GM11168 (cell line): ENCODE data around the gene ABHD17B.

Experiments used
- in situ Hi-C: fragments of 300-500 bp; cut with MboI; formaldehyde crosslinking; loops from one replicate; pipeline ENCODE4 v1.12.0; 2022; ENCODE audit warnings: low sequenced_read_pairs; ENCODE audit not compliant: unreplicated experiment

ABHD17B gene

DNA sequence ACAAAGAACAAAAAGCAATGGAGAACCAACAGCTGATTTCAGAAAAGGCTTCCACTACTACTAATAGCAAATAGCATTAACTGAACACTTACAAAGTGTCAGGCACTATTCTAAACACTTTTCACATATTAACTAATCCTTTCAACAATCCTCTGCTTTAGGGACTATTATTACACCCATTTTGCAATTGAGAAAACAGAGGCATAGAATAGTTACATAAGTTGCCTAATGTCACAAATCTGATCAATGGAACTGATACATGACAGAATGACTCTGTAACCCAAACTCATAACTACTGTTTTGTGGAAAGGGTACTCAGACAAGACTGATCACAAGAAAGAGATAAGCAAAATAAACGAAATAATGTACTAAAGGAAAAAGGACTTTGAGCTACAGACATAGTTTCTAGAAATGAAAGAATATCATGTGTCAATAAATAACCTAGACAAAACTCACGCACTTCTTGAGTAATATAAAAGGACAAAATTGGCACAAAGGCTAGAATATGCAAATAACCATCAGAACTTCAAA is 31.3 kb downstream of the ABHD17B start:
- in situ Hi-C loops, result no loop called here

DNA sequence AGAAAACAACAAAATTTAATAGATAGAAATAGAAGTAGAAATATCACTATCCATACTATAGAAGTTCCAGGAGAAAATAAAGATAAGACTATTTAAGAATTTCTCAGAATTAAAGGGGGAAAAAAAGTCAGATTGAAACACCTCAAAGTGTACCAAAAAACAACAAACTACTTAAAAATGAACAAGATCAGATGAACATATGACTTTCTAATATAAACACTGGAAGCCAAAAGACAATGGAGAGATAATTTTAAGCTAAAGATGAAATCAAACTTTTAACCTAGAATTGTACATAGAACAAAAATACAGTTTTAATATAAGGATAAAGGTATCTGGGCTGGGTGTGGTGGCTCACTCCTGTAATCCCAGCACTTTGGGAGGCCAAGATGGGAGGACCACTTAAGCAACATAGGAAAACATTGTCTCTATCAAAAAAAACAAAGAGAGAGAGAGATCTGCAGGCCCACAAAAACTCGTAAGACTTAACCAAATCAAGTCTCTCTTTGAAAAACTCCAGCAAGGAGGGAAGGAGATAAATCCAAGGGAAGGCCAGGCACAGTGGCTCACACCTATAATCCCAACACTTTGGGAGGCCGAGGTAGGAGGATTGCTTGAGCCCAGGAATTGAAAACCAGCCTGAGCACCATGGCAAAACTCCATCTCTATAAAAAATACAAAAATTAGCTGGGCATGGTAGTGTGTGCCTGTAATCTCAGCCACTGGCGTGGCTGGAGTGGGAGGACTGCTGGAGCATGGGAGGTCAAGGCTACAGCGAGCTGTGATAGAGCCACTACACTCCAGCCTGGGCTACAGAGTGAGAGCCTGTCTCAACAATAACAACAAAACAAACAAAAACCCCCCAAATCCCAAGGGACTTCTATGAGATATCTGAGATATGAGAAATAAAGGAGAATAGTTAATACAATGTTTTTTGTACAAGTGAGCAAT is 32.4 kb downstream of the ABHD17B start:
- in situ Hi-C loops, result no loop called here

DNA sequence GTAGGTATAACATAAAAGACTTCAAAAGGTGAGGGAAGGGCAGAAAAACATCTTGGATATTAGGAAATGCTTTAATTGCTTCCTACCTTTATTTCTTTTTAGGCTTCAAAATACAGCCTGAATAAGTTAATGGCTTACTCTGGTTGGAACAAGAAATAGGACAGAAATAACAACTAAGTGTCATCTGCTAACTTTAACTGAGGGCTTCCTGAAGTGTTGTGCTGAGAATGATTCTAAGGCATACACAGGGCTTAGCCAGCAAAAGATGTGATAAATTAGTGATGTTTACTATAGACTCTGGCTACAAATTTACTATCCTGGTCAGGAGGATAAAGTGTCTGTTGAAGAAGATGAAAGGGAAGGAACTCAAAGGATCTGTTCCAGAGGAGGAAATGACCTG is 34.2 kb downstream of the ABHD17B start:
- in situ Hi-C loops, result no loop called here

DNA sequence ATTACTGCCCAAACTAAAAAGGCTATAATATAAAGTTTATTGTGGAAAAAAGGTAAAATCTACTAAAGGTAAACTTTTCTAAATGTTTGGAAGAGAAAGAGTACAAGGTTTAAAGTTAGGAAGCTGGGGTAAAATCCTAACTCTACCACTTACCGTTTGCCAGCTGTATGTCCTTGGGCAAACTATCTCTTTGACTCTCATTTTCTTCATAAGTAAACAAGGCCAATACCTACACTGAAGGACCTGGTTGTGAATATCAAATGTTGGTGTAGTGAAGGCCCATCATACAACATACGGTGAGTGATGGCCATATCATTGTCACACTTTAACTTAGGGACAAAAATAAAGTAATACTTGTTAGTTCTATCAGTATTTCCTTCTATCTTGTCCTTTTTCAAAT is 34.9 kb downstream of the ABHD17B start:
- in situ Hi-C loops, result no loop called here

DNA sequence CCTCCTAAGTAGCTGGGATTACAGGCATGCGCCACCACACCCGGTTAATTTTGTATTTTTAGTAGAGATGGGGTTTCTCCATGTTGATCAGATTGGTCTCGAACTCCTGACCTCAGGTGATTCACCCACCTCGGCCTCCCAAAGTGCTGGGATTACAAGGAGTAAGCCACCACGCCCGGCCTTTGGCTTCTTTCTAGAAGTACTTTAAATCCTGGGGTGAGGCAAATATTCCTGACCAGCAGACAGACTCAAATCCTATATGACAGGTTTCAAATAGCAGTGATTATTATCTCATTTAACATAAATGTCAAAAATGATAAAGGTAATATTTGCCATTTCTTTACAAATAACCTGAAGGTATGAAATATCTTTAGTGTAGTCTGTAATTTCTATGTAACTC is 35.6 kb downstream of the ABHD17B start:
- in situ Hi-C loops, result no loop called here

DNA sequence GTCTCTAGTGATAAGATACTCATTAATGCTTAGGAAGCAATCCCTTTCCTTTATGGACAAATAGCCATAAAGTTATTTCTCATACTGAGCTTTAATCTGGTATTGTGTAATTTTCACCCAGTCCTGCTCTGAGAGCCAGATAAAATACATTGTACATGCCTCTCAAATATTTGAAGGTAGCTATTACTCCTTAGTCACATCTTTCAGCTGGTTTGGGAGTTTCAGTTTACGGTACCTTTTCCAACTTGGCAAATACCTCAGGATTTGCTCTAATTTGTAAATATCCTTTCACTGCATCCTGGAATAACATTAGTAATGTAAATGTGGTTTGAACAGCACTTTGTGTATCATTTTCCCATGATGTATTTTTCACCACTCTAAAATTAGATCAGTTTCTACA is 47.4 kb downstream of the ABHD17B start:
- in situ Hi-C loops, result no loop called here

DNA sequence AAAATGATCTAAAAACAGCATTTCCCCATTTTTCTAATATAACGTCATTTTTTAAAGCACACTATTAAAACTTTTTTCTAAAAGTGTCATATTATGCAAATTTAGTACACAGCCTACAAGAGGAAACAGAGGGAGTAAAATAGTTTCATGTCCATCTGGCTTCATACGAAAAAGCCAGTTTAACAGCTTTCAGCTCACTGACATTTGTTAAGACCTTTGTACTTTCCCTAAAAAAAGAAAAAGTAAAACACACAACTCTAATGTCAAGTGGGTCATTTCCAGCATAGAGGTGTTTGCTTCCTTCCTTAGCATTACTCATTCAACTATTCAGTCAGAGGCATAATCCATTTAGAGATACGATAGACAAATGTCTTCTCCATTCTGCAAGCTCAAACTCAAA is 49.4 kb downstream of the ABHD17B start:
- in situ Hi-C loops, result no loop called here

DNA sequence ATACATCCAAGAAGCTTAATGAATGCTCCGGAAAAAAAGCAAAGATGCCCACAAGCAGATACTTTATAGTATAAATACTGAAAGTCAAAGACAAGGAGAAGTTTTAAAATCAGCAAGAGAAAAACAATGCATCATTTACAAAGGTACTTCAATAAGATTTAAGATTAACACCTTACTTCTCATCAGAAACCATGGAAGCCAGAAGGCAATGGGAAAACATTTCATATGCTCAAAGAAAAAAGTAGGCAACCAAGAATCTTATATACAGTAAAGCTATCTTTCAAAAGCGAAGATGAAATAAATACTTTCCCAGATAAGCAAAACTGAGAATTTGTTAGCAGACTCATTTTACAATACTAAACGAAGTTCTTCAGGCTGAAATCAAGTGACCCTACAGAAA is 51.1 kb downstream of the ABHD17B start:
- in situ Hi-C loops, result no loop called here

DNA sequence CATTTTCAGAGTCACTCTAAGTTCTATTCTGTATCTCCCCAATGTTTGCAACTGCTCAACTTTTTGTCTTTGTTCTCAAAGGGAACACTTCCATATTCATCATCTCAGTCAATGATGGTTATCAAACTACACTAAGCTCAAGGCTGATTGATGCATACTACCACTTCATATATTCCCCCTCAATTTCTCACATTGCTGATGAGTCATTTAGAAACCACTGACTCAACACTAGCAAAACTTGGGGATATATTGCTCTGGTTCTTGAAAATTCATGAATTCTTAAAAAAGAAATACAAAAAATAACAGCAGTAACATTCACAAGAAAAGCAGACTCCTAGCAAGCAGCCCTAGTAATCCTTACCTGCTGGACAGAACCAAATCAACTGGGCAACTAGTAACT is 52.2 kb downstream of the ABHD17B start:
- in situ Hi-C loops, result no loop called here

DNA sequence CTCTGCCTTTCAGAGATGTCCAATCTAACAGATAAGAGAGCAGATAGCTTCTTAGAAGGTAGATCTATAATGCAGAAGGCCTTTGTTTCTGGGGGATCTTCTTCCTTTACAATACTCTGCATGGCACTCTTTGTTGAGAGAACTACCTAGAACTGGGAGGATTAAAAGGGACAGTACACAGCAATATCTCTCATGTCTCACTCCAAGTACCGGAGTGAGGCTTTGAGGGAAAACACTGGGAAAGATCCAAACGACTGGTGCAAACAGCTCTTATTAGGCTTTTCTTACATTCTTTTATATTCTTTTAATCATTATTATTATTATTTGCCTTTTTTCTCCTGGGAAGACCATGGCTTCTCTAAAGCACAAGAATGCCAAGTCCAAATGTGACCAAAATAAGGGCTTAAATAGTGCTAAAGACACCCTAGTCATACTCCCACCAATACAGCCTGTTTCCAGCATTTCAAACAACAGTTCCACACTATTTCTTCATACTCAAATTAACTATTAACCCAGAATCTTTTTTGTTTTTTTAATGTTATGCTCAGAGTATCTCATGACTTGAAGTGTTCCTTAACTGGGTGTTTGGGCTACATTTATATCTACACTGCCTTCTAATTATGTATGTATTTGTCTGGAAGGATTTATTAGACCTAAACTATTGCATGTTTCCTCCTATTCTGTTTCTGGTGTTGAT is 52.7 kb downstream of the ABHD17B start:
- in situ Hi-C loops, result no loop called here

DNA sequence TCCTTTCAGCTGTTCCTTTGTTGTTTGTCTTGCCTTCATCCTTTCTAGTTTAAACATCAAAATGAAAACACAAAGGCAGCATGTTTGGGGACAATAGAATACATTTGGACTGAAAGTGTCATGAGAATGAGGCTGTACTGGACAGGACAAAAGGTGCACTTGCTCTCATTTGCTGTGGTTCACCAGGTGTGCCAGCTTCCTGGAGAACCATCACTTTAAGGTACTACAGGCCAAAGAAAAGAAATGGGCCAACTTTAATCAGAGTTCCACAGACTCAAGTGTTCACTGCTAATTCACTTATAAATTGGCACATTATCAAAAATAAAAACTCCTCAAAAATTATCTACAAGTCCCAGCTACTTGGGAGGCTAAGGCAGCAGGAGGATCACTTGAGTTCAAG is 53.8 kb downstream of the ABHD17B start:
- in situ Hi-C loops, result no loop called here

DNA sequence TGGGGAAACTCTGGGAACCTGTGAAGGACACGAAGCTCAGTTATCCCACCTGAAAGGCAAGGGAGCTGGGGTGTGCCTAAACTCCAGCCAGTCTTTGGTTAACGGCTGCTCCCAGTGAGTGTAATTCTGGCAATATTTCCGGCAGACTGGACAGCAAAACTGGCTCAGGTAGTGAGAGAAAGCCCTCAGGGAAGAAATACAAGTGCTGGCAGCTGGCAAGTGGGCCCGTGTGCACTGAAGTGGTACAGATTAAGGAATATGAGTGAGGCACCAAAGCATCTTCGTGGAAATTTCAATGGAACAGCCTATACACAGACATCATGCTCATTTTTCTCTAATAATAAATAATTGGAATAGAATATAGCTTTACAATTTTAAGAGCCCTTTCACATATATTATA is 56.2 kb downstream of the ABHD17B start:
- in situ Hi-C loops, result no loop called here

DNA sequence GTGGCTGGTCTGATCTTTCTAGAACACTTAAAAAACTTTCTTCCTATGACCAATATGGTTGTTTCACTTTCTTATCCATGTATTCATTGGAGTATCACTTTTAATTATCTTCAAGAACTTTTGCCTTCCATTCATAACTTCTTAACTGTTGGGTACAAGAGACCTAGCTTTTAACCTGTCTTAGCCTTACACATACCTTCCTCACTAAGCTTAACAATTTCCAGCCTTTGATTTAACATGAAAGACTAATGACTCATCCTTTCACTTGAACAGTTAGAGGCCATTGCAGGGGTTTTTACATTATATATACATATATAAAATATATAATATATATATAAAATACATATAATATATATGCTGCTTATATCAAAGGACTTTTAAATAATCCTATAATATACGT is 57.9 kb downstream of the ABHD17B start:
- in situ Hi-C loops, result no loop called here

DNA sequence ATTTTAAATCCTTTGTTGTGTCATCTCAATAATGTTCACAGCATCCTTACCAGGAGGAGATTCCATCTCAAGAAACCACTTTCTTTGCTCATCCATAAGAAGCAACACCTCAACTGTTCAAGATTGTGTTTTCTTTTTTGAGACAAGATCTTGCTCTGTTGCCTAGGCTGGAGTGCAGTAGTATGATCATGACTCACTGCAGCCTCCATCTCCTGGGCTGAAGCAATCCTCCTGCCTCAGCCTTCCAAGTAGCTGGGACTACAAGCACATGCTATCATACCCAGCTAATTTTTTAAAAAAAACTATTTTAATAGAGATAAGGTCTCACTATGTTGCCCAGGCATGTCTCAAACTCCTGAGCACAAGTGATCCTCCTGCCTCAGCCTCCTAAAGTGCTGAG is 60.0 kb downstream of the ABHD17B start:
- in situ Hi-C loops, result no loop called here

DNA sequence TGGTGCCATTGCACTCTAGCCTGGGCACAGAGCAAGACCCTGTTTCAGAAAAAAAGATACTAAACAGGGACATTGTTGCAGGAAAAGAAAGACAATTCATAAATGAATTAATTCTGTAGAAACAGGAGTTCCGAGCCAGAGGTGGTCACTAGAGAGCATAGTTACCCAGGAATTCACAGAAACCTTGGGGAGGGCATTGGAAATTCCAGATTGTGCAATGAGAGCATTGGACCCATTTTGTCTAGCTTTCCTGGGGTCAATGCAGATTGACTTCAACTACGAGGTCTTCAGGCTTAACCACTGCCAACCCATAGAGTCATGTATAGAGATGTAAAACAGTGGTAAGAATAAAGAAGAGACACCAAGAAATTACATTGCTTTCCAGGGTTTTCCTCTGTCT is 63.1 kb downstream of the ABHD17B start:
- in situ Hi-C loops, result no loop called here

DNA sequence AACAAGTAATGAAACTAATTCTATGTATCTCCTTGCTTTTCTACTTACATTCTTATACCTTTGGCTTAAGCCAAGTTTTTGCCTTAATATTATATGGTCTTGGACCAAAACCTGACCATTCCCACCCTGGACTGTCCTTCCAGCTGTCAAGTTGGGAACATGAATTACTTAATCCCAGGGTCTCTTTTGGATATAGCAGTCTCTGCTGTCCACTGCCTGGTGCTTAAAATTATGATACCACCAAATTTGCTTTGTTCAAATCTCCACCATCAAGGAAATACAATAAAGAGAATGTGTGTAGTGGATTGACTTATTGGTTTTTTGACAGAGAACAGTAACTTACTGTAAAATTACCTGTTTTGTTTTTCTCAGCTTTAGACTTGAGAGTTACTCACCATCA is 66.2 kb downstream of the ABHD17B start:
- in situ Hi-C loops, result no loop called here

DNA sequence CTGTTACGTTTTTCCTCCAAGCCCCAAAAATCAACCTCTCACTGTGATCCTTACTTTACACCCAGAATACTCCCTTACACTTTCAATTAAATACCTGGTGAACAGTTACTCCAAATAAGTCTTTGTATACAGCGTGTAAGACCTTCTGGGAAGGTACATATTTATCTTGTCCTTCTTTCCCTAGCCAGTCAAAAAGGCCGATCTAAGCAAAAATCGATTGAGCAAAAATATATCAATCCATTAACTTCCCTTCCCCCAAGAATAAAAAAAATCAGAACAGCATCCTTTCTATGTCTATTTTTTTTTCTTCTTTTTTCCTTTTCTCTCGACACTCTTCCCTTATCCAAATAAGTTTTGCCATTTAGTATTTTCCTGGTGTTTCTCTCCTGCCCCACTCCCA is 71.3 kb downstream of the ABHD17B start:
- in situ Hi-C loops, result no loop called here

DNA sequence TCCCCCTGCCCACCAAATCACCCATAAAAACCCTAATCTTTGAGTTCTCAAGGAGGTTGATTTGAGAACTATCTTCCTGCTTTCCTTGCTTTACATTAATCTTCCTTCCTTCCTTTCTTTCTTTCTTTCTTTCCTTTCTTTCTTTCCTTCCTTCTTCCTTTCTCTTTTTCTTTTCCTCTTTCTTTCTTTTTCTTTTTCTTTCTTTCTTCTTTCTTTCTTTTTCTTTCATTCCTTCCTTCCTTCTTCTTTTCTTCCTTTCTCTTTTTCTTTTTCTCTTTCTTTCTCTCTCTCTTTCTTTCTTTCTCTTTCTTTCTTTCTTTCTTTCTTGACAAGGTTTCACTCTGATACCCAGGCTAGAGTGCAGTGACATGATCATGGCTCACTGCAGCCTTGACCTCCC is 75.4 kb downstream of the ABHD17B start:
- in situ Hi-C loops, result no loop called here

DNA sequence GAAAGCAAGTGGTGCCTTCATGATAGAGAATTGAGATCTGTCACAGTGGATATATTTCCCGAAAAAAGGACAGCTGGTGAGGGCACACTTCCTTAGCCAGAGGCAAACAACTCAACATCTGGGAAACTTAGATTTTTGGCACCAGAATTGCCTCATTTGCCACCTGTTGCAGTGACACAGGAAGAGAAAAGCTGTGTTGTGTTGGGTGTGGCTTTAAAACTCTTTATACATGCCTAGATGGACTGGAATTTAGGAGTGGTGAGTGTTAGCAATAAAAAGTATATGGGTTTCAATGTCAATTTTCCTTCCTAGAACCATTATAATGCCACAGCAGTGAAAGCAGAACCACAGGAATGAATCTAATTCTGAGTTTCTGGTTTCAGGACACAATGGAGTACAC is 80.1 kb downstream of the ABHD17B start:
- in situ Hi-C loops, result no loop called here

DNA sequence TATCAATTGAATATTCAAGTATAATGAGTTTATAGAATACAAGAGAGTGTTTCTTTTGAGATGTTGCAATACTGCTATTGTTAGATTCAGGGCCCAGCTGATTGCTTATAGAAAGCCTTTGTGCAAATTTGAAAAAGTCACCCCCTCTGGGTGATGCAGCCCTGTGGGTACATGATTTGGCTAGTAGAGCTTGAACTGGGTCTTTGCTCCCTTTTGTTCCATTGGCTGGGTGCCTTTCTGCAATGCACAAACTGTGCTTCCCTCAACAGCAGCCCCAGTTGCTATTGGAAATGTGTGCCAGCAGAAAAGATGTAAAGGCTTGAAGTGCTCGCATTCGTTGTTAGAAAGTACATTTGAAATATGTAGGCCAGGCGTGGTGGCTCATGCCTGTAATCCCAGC is 80.8 kb downstream of the ABHD17B start:
- in situ Hi-C loops, result no loop called here

DNA sequence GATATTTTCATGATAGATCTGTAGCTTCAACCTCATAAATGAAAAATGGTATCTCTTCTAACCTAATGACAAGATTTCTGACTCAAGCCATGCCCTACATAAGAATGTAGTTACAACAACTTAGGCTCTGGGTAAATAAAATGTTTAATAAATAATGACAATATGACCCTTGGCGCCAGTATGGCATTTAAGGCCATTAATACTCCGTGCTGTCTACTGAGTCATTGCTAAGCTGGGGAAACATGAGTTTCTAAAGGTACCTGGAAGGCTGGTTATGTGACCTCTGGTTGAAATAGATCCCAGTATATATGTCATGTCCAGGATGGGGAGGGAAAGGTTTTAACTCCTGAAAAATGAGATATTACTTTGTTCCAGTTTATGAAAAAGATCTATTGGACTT is 84.7 kb downstream of the ABHD17B start:
- in situ Hi-C loops, result no loop called here
